Activated CD4-positive, CD25-positive, alpha-beta regulatory T cell treated with anti-CD3 and anti-CD28 coated beads, Interleukin-2, amount 50 U/mL, for 72 hours (primary cell): ENCODE results near the gene TMSB10.

Source experiments
- DNase-seq: peaks from one replicate; pipeline ENCODE4 v3.0.0; 2021

Gene TMSB10

GRCh38 chr2:84880645-84881521 is 24.6 kb upstream of the TMSB10 start, which contains the start of gene TRABD2A:
Gene TRABD2A (minus strand): TSS chr2:84881084. CDS start chr2:84881039, 45 bp downstream.
- peak; percentile 64 for DNase-seq

GRCh38 chr2:84881581-84882413 is 23.7 kb upstream of the TMSB10 start:
- DNase-seq = peak; percentile 81

GRCh38 chr2:84882414-84882738 is 23.1 kb upstream of the TMSB10 start:
- no peak for DNase-seq

GRCh38 chr2:84882775-84883550 is 22.5 kb upstream of the TMSB10 start:
- no peak for DNase-seq

- no peak for DNase-seq
These were observed 21.0 kb upstream of the TMSB10 start for GRCh38 chr2:84884449-84884848.

- DNase-seq = no peak
These were observed 20.3 kb upstream of the TMSB10 start for GRCh38 chr2:84885111-84885510.

GRCh38 chr2:84886791-84887190 is 18.7 kb upstream of the TMSB10 start:
- no peak for DNase-seq

- DNase-seq = no peak
These were observed 16.8 kb upstream of the TMSB10 start for GRCh38 chr2:84888401-84889276.

GRCh38 chr2:84889332-84889731 is 16.1 kb upstream of the TMSB10 start:
- DNase-seq = no peak

- no peak for DNase-seq
These were observed 14.0 kb upstream of the TMSB10 start for GRCh38 chr2:84891355-84892010.

- no peak for DNase-seq
These were observed 11.3 kb upstream of the TMSB10 start for GRCh38 chr2:84894131-84894586.

GRCh38 chr2:84894758-84895520 is 10.5 kb upstream of the TMSB10 start:
- DNase-seq = no peak

- DNase-seq = no peak
These were observed 8.9 kb upstream of the TMSB10 start for GRCh38 chr2:84896567-84896966.

- no peak for DNase-seq
These were observed 7.7 kb upstream of the TMSB10 start for GRCh38 chr2:84897773-84898172.

- DNase-seq = no peak
These were observed 5.9 kb upstream of the TMSB10 start for GRCh38 chr2:84899304-84900204.

GRCh38 chr2:84900971-84901370 is 4.5 kb upstream of the TMSB10 start:
- DNase-seq = no peak

GRCh38 chr2:84901593-84902120 is 3.8 kb upstream of the TMSB10 start:
- DNase-seq = no peak

GRCh38 chr2:84902526-84902925 is 2.9 kb upstream of the TMSB10 start:
- DNase-seq = no peak

- DNase-seq = no peak
These were observed 1.3 kb upstream of the TMSB10 start for GRCh38 chr2:84904151-84904550.
